MV-4-11 (cell line): ENCODE data around the gene SMC1A.
"Not testable (repeated sequence)": the region's sequence is repeated elsewhere in the genome, so short reads cannot be mapped to it uniquely, and the experiment has no call there.

Experiments
- DNase-seq: peaks from one replicate; lab custom pipeline; 2025; lab: John Stamatoyannopoulos, UW

Gene SMC1A

DNA sequence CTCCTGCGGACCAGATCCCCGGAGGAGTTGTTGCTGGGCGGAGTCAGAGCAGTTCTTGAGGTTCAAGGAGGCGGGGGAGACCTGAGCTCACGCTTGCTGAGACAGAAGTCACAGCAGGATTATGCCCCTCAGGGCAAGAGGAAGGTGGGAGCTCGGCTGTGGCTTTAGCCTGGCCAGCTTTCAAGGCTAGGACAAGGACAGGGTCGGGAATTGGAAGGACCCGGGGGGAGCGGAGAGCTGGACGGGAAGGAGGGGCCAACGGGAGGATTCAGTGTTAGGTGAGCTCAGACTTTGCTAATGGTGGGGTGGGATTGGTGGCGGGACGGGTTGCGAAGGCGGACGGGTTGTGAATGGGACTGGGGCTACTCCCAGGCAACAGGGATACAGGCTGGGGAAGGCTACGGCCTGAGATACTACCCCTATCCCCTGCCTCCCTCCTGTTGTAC is 430 bp upstream of the SMC1A start, which contains the start of gene RIBC1:
Gene RIBC1 (plus strand): TSS at position 13 of the 446 bp plus-strand sequence. CDS start 3,404 bp downstream, outside the sequence.
- DNase-seq, result no peak

DNA sequence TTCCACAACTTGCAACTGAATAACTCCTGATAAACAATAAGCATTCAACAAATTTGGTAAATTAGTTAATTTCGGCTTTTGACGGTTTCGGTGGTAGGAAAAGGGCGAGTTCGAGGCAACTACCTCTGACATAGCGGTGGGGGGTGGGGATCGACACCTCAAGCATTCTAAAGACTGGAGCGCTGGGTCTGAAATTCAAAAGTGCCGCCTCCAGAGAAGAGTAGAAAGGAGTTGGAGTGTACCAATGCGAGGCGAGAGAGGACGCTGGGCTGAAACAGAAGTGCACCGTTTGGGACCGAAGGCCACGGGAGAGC is 725 bp downstream of the SMC1A start:
- DNase-seq, result no peak

DNA sequence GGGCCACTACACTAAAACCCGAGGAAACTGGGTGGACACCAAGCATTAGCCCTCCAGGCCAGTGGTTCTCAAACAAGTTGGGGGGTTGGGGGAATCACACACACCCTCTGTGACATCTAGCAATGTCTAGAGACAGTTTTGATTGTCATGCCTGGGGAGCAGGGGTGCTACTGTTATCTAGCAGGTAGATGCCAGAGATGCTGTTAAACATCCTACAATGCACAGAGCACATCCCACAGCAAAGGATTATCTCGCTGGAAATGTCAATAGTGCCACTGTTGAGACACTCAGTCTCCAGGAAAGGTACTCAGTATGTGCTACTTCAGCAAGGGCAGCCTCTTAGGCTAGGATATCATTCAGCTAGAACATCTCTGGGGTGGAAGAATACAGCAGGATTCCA is 1.3 kb downstream of the SMC1A start:
- no peak for DNase-seq

DNA sequence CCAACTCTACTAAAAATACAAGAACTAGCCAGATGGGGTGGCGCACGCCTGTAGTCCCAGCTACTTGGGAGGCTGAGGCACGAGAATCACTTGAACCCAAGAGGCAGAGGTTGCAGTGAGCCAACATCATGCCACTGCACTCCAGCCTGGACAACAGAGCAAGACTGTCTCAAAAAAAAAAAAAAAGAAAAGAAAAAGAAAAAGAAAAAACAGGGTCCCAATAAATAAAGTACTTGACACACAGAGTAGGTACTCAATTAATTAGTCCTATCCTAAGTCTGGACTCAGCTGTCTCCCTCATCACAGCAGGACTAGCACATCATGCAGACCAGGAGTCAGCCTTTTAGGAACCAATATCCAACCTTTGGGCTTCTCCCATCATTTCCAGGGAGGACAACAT is 2.1 kb downstream of the SMC1A start:
- not testable (repeated sequence) for DNase-seq

DNA sequence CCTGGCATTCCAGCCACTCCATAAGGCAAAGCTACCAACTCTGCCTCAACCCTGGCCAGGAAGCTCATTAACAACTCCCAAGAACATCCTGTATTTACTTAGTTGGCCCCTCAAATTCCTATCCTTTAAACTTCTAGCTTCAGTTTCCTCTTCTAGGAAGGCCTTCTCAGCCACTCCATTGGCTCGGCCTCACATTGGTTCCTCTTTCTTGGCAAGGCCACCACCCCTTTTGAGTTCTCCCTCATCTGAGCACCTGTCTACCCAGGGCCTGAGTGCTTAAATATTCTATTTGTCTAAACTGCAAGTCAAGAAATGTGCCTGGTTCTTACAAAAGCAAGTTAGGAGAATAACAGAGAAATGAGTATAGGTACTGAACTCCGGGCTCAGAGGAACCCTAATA is 10.0 kb downstream of the SMC1A start:
- peak; percentile 66 for DNase-seq

DNA sequence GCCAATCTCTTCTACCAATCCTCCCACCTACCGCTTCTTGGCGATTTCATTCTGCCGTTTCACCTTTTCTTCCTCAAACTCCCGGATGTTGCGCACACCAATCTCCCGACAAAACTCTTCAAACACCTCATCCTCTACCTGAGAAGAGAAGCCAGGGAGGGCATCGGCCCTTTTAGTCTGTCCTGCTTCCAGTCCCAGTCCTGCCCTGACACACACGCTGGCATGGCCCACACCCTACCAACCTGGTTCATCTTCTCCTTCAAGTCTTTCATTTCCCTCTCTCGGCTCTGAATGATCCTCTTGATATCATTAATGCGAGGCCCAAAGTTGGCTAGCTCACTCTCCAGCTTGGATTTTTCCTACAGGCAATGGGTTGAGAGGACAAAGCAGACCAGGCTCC is 18.9 kb downstream of the SMC1A start:
- no peak for DNase-seq

DNA sequence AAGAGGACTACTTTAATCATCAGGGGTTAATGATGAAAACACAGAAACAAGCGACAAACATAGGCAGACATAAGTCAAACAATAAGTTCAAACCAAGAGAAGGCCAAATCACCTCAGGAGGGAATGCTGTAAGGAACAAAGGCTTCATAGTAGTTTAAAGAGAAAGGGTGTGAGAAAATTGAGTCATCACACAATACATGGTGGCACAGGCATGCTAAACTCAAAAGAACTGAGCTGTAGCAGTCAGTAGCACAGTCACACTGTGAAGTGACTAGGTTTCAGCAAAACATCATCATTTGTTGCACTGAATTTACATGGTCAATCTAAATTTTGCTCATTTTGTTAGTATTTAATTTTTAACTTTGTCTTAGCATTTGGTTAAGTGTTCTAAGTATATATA is 24.2 kb downstream of the SMC1A start:
- DNase-seq, result no peak

DNA sequence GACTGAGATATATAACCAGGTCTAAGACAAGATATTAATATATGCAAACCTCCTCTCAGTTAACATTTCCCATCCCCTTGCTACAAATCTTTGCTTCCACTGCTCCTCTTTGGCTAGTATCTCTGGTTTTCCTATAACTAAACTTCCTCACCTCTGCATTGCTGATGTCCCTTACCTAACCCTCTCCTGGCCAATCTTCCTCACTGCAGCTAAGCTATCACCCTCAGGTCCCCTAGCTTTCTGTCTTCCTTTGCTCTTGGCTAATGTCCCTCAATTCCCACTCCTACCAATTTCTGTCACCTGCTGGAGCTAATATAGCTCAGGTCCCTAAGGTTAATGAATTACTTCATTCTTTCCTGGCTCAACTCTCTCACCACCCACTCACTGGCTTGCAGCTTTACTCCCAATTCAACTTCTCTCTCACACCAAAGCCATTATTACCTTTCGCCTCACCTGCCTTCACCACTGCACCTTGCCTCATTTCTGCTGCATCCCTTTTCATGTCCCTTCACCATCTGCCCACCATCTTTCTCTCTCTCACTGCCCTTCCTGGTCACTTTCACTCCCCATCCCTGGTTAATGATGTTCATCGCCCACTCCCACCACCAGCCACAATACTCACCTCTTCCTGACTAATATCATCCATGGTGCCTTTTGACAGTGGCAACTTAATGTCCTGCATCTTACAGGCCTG is 26.7 kb downstream of the SMC1A start:
- no peak for DNase-seq

DNA sequence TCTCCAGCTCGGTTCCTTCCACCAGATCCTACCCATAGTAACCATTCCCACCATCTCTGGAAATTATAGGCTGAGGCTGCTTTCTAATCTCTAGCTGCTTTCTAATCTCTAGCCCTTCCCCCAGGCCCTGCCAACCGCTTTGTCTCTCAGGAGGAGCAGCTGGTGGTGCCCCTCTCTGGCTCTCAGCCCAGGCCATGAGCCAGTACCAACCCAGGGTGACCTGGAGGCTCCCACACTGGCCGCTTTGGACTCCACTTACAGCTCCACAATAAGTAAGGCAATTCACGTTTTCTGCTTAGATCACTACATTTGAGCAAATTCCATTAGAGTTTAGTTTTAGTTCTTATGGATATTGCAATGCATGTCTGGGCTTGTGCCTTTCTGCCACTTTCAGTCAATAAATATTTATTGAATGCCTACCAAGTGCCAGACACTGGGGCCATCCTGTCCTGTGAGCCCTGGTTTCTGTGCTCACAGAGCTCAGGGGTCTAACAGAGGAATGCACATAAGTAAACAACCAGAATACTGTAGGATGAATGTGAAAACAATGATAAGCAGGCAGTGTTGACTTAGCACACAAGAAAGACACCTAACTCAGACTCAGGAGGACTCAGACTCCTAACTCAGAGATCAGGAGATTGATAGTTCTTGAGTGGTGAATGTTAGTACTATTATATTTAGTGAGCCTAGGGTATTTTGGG is 38.9 kb downstream of the SMC1A start:
- no peak for DNase-seq

DNA sequence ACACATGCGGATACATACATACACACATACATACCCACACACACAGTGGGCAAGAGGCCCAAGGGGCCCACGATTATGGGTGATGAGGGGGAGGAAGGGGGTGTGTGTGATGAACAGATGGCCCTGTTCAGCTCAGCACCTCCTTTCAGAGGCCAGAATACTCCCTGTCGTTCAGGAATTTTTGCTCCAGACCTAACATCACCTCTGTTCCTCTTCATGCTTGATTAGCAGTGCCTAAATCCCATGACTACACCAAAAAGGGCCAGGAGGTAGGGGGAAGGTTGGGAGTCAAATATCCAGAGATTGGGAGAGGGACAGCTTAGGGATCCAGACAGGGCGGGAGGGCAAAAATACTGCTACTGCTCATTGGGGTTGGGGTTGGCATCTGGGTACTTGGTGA is 42.7 kb downstream of the SMC1A start:
- no peak for DNase-seq

DNA sequence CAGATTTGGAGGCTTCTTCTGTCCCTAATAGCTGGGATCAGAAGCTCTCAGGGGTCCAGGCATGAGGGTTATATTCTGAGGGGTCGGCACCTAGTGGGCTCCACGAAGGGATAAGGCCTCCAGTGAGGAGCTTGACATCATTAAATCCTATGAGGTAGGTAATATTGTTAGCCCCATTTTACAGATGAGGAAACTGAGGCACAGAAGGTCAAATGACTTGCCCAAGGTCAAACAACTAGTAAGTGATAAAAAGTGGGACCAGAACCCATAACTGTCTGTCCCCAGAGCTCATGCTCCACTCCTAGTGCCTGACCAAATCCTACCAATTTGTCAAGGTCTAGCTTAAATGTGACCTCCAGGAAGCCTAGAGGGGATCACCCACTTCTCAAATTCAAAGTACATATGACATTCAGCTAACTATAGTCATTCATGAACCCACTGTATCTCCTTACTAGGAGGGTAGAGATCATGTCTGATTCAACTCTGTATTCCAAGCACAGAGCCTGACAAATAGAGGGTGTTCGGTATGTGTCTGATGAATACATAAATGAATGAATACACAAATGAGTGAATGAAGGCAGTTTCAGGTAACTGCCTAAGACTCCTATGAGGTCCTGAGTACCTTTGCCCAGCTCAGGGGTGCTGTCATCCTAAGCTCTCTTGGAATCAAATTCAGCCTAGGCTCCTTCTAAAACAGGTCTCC is 43.3 kb downstream of the SMC1A start:
- no peak for DNase-seq

DNA sequence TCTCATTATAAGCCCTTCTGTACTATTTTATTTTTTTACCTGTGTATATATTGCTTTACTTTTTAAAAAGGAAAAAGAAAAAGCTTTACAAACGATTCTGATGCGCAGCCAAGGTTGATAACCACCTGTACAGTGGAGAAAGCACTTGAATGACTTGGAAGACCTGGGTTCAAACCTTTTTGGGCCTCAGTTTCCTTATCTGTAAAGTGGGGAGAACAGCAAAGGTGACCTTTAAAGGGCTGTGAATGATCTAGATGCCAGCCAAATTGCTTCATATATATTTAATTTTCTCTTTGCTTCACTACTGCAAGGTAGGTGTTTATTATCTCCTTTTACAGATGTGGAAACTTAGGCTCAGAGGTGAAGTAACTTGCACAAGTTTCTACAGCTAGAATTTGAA is 45.0 kb downstream of the SMC1A start:
- no peak for DNase-seq

DNA sequence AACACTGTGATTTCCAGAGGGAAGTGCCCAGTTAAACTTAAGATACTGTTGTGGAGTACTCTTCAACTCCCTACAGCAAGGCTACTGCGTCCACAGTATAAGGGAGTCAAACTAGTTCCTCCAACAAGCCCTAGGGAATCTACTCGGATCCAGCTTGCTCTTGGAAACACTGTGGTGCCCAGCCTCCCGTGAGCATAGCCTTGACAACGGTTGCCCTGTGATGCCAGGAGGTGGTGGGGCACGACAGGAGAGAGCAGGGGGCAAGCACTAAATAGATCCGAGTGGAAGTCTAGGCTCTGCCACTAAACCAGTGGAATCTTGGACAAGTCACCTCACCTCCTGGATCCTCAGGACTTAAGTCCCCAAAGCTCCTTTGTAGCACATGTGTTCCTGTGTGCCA is 45.6 kb downstream of the SMC1A start:
- DNase-seq, result no peak

DNA sequence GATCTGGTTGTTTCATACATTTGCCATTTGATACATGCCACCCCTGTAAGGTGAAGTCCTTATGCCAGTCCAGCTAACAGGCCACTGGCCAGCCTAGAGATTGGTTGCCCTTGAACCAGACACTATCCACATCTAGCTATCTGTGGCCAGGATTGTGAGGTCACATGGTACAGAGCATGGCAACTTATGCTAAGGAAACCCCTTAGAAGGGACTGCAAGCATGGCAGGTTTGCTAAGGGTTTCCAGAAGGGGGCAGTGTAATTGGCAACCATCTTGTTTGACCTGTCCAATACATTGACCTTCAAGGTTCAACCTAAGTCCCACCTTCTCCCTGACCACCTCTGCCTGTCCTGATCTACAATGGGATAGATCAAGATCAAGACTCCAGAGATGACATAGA is 47.5 kb downstream of the SMC1A start:
- DNase-seq, result peak; percentile 44

DNA sequence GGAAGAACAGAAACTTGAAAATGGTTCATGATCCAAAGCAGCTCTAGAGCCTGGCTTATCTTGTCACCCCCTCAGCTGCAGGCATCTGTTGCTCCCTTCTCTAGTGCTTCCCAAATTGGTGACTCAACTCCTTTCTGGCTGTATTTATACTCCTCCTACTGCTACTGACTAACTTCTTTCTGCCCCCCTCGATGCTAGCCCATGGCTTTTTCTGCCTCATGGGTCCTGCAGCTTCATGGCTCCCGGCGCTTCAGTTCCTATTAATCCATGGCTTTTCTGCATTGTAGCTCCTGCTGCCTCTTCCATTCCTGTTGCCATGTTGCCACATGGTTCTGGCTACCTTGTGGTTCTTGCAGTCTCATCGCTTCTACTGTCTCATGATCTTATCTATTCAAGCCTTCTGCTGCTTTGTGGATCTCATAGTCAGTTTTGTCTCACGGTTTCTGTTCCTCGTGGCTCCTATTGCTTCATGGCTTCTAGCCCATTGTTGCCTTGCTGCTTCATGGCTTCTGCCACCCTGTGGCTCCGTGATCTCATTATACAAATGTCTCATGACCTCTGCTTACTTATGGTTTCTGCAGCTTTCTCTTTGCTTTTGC is 48.1 kb downstream of the SMC1A start:
- peak; percentile 89 for DNase-seq

DNA sequence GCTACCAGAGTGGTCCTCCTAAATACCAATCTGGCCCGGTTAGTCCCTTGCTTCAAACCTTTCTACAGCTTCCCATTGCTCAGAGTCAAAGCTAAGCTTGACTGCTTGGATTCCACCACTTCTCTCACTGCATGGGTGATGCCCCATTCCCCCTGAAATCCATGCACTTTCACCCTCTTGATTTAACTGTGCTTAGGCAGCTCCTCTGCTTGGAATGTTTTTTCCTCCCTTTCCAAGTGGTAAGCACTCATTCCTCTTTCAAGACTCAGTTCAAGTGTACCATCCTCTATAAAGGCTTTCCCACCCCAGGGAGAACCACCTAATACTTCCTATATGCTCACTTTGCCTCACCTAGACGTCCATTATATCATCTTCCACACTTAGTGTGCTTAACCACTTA is 49.1 kb downstream of the SMC1A start:
- DNase-seq, result no peak

DNA sequence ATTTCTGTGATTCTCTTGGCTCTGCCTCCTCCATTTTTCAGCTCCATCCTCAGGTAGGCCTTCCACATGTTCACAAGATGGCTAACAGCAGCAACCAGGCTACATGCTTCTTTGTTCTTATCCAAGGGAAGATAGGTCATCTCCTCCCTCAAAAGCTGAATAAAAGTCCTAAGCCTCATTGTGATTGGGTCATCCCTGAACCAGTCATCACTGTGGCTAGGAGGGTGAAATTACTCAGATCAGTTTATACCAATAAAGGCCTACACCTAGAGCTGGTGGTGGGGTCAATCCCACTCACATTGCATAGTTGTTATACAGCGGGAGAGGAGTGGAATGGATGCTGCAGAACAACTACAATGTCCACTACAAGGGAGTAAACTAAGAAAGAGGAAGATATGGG is 56.0 kb downstream of the SMC1A start:
- not testable (repeated sequence) for DNase-seq

DNA sequence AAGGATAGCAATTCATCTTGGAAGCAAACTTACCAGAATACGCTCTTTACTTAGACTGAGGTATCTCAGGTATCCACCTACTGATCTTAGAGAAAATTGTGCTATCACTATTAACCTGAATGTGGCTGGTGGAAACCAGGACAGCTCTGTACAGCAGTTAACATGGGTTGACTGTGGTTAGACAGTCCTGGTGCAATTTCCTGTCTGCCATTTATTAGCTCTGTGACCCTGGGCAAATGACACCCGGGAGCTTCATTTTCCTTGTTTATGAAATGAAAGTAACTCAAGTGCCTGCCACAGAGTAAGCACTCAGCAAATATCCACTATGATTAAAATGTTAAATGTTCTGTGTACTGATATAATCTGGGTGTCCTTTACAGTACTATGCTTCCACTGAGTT is 60.0 kb downstream of the SMC1A start:
- peak; percentile 75 for DNase-seq

DNA sequence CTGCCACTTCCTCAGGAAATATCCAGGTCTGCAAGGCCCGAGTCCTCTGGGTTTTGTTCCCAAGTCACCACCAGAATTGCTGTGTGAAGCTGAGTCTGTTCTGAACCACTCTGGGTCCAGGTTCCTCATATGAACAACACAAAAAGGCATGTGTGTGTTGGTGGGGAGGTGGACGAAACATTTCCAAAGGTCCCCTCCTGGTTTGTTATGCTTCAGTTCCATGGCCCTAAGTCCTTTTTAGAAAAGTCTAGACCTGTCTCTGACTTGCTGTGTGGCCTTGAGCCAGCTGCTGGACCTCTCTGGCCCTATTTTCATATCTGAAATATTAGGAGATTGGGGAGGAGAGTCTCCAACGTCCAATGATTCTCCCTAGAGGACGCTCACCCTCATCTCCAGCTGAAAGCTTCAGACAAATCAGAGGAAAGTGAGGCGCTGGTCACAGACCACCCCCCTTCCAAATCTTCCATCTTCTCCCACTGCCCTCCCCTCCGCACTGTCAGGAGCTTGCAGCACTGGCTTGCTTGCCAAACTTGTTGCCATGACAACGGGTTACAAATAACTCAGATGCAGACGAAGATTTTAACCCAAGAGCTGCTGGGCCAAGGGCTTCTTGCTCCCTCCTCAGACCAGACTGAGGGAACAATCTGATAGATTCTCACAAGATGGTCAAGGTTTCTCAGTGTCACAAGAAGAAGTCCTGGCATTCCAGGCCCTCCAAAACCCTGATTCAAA is 64.5 kb downstream of the SMC1A start:
- DNase-seq, result peak; percentile 13

DNA sequence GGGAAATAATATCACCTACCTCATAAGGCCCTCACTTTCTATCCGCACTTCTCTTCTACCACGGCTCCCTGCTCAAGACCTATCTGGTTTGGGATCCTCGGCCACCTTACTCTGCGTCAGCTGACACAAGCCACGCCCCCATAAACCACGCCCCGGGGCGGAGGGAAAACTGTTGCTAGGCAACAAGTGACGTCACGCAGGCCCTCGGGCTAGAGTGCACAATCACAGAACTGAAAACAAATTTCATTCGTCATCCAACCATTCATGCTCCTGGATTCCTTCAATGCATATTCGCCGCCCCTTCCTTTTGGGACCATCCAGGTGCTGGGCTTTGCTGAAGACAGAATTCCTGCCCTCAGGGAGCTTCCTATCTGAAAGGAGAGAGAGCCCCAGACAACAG is 66.3 kb downstream of the SMC1A start:
- DNase-seq, result no peak

DNA sequence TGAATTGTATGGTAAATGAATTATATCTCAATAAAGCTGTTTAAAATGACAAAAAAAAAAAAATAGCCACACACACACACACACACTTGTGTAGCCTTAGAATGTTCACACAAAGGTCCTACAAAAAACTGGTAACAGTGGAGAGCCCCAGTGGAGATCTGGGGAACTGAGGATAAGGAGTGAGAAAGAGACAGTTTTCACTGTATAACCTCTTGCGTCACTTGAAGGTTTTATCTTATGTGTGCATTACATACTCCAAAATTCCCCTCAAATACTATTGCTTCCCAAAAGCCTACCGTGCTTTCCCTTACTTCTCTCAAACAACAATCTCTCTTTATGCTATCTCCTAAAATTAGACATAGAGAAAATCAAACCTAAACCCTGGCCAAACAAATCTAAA is 67.8 kb downstream of the SMC1A start:
- DNase-seq, result peak; percentile 29

DNA sequence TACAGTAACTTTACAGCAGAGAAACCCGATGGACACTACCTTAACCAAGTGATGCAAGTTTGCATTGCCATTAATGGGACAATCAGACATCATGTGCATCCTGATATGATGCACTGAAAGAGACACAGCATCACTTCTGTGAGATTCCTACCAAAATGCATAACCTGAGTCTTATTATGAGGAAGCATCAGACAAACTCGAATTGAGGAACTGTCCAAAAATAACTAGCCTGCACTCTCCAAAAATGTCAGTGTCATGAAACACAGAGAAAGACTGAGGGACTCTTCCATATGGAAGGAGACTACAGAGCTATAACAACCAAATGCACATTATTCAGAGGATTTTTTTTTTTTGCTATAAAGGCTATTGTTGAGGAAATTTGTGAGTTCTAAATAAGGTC is 74.5 kb downstream of the SMC1A start:
- DNase-seq, result peak; percentile 30
